Activated CD4-positive, alpha-beta T cell treated with anti-CD3 and anti-CD28 coated beads, Interleukin-10, Interleukin-2, amounts not matched to agents 100 ng/mL and 50 ng/mL, durations not matched to agents 16 hours and 8 hours (primary cell): ENCODE data around the gene NELFE.
"Not testable (repeated sequence)": the region's sequence is repeated elsewhere in the genome, so short reads cannot be mapped to it uniquely, and the experiment has no call there.

Source experiments
- DNase-seq: peaks from one replicate; pipeline ENCODE4 v3.0.0-alpha.2; 2020

Gene NELFE

DNA sequence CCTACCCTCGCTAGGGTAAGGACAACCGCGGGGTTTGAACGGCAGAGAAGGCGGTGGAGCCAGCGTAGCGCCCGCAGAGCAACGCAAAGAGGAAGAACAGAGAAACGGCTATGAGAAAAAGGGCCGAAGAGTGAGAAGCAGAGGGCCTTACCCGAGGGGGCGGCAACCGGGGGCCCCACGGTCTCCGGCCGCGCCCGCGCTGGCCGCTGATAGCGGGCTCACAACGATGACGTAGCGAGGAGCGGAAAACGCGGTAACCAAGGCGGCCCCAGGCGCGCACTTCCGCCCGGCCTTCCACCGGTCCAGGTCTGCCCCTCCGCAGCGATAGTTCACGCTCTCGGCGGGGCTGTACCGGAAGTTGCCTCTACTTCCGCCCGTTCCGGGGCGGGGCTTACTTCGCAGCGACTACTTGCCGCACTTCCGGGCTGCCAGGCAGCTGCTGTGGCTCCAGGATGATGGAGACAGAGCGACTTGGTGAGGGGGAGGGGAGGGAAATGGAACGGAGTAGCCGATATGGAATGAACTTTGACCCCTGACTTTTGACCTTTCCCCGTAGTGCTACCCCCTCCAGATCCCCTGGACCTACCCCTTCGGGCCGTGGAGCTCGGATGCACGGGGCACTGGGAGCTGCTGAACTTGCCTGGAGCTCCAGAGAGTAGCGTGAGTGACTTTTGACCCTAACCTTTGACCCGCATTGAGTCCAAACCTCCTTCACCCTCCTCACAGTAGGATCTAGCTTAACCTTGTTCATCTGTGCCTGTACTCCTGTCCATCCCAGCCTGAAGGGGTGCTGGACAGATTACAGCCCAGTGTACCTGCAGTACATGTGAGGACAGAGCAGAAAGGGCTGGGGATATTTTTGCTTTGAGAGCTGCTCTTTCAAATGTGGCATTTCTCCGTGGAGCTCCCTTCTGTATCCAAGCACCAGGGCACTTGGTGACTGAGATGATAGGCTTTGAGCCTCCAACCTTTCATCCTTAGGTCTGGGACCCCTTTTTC, at the start of gene NELFE, which contains the start of gene SKIC2:
Gene NELFE (minus strand): TSS at position 231 of the 999 bp plus-strand sequence. CDS start 525 bp downstream, outside the sequence.
Gene SKIC2 (plus strand): TSS at position 435 of the 999 bp plus-strand sequence. CDS start 18 bp downstream, at position 453.
- peak; percentile 100 for DNase-seq

- DNase-seq = not testable (repeated sequence)
These were observed 49.3 kb upstream of the NELFE start for GRCh38 chr6:32008037-32008436.

DNA sequence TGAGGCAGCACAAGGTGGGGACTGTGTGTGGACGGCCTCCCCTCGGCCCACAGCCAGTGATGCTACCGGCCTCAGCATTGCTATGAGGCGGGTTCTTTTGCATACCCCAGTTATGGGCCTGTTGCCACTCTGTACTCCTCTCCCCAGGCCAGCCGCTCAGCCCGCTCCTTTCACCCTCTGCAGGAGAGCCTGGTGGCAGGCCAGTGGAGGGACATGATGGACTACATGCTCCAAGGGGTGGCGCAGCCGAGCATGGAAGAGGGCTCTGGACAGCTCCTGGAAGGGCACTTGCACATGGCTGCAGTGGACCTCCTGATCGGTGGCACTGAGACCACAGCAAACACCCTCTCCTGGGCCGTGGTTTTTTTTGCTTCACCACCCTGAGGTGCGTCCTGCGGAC, 48.3 kb upstream of the NELFE start:
- DNase-seq = not testable (repeated sequence)

GRCh38 chr6:32005991-32006529, 47.3 kb upstream of the NELFE start:
- DNase-seq = not testable (repeated sequence)

DNA sequence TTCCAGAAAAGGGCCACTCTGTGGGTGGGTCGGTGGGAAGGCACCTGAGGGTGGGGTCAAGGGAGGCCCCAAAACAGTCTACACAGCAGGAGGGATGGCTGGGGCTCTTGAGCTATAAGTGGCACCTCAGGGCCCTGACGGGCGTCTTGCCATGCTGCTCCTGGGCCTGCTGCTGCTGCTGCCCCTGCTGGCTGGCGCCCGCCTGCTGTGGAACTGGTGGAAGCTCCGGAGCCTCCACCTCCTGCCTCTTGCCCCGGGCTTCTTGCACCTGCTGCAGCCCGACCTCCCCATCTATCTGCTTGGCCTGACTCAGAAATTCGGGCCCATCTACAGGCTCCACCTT, 46.7 kb upstream of the NELFE start:
- not testable (repeated sequence) for DNase-seq

GRCh38 chr6:32004864-32005537, 46.2 kb upstream of the NELFE start:
- not testable (repeated sequence) for DNase-seq

- not testable (repeated sequence) for DNase-seq
These were observed 45.6 kb upstream of the NELFE start for GRCh38 chr6:32004393-32004792.

- not testable (repeated sequence) for DNase-seq
These were observed 44.5 kb upstream of the NELFE start for GRCh38 chr6:32003301-32003700.

DNA sequence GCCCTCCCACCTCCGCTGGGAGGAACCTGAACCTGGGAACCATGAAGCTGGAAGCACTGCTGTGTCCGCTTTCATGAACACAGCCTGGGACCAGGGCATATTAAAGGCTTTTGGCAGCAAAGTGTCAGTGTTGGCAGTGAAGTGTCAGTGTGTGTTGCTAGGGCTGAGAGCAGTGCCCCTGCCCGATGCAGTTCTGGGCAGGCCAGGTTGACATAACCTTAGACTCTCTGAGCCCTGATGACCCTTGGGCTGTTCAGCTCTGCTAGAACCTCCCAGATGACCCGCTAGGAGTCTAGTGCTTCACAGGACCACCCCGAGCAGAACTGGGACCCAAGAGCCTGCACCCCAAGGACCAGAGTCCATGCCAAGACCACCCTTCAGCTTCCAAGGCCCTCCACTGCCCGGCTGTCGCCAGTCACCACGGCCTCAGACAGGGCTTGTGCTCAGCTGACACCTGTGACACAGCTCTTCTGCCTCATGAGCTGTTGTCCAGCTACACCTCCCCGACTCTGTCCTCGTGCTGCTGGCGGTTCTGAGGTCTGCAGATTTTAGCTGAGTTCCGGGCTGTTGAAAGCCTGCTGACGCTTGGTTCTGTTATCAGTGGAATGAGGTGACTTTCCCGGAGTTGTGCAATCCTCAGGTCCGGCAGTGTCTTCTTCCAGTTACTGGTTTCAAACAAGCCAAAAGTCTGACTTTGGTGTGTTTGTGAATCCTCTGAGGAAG, 43.9 kb upstream of the NELFE start:
- not testable (repeated sequence) for DNase-seq

- not testable (repeated sequence) for DNase-seq
These were observed 37.6 kb upstream of the NELFE start for GRCh38 chr6:31996385-31996784.

DNA sequence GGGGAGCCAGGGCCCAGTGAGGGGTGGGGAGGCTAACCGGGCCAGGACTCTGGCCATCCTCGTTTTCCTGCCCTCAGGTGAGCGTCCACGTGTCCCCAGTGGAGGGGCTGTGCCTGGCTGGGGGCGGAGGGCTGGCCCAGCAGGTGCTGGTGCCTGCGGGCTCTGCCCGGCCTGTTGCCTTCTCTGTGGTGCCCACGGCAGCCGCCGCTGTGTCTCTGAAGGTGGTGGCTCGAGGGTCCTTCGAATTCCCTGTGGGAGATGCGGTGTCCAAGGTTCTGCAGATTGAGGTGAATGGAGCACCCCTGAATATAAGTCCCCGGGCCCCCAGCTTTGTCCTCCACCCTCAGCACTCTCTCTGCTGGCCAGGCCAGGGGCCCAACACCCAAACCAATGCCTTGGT, 35.6 kb upstream of the NELFE start:
- not testable (repeated sequence) for DNase-seq

- not testable (repeated sequence) for DNase-seq
These were observed 30.6 kb upstream of the NELFE start for GRCh38 chr6:31989363-31989762.

- DNase-seq = not testable (repeated sequence)
These were observed 23.0 kb upstream of the NELFE start, which contains the start of gene C4A for GRCh38 chr6:31981744-31982143. TSS of gene C4A (plus strand) at chr6:31982057. CDS start at chr6:31982108, 51 bp downstream.

DNA sequence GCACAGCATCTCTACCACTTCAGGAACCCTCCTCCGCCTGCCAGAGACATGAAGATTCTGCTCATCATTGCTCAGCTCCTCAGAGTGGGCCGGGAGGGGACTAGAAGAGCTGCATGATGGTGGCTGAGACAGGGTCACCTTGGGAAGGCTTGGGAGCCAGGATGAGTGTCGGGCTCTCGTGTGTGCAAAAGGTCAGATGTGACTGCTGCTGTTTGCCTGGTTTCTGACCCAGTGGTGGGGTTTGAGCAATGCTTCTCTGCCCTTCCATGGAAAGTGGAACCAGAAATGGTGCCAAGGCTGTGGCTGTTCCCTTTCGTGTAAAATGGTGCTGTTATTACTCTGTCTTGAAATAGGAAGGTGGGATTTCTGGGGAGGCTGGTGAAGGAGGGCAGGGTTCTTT, 22.2 kb upstream of the NELFE start:
- DNase-seq = not testable (repeated sequence)

DNA sequence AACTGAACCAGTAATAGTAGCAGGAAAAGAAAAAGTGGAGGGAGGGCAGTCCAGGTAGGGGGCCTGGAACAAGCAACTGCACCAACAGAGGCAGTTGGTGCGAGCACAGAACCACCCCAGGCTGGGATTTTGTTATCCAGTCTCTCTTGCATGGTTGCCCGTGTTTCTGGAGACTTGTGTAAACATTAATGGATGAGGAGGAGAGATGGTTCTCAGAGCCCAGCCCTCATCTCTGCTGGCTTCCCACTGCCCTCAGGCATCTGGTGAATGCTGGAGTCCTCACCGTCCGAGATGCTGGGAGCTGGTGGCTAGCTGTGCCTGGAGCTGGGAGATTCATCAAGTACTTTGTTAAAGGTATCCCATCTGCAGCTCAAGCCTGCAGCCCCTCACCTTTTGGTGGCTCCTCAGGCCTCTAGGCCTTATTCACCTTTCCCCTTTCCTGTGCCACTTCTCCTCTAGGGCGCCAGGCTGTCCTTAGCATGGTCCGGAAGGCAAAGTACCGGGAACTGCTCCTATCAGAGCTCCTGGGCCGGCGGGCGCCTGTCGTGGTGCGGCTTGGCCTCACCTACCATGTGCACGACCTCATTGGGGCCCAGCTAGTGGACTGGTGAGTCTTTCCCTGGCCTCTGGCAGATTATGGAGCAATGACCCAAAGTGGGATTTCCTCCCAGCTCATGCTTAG, 21.6 kb upstream of the NELFE start:
- not testable (repeated sequence) for DNase-seq

GRCh38 chr6:31979238-31979898, 20.6 kb upstream of the NELFE start:
- no peak for DNase-seq

- DNase-seq = no peak
These were observed 20.1 kb upstream of the NELFE start for GRCh38 chr6:31978831-31979230.

GRCh38 chr6:31977816-31978431, 19.2 kb upstream of the NELFE start:
- no peak for DNase-seq

DNA sequence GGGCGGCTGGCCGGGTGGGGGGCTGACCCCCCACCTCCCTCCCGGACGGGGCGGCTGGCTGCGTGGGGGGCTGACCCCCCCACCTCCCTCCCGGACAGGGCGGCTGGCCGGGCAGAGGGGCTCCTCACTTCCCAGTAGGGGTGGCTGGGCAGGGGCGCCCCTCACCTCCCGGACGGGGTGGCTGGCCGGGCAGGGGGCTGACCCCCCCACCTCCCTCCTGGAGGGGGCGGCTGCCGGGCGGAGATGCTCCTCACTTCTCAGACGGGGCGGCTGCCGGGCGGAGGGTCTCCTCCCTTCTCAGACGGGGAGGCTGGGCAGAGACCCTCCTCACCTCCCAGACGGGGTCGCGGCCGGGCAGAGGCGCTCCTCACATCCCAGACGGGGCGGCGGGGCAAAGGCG, 17.3 kb upstream of the NELFE start:
- not testable (repeated sequence) for DNase-seq

DNA sequence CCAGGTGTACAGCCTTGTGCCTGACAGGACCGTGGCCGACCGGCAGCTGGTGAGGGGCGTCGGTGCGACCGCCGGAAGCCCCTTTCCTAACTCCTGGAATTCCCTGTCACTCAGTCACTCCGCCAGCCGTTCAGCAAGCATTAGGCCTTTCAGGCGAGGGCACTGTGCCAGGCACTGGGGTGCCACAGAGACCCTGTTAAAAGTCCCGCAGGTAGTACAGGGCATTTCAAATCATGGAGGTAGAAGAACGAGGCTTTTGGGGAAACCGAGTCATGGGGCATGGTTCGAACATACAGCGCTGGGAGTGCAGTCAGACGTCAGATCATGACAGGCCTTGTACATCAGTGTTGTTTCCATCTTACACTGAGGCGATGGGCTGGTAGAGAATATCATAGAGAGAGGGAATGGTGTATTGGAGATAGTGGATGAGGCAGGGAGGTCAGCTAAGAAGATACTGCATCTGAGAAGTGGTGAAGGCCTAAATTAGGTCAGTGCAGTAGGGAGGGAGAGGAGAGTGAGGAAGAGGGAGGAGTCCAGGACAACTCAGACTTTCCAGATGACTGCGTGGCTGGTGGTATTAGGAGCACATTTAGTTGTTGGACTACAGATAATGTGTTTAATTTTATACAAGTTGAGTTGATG, 14.1 kb upstream of the NELFE start:
- DNase-seq = peak; percentile 31
